Measurements from ENCODE around the gene ZNF213. TPM values are rescaled to one million over a fixed set of nuclear protein-coding genes. Genes with fewer than 3 reads are reported as not detected.

The ZNF213 gene
- total and polyA plus RNA-seq, 2 experiments from 2014 or later, result 3.4 to 4.0 TPM

GRCh38 chr16:3187798-3188674 is 53.2 kb downstream of the ZNF213 start, which contains the start of gene OR1F1:
Gene OR1F1, plus strand, starts transcription at chr16:3188204.
- peak within 1 kb of the TSS; percentile 91 for H2AFZ ChIP-seq
- H3K9me2 ChIP-seq (replicated peaks; ENCODE audit: insufficient read depth), result no peaks in the 10 kb centered on the region
- TF ChIP-seq EZH2phosphoT487 (IDR thresholded peaks at IDR 0.05; ENCODE audit: low read depth, severe bottlenecking, unreplicated experiment), result no peak
- TF ChIP-seq CTCF (IDR thresholded peaks at IDR 0.05; ENCODE audit: poor library complexity), result no peak
- TF ChIP-seq EZH2 (IDR thresholded peaks at IDR 0.05; ENCODE audit: borderline replicate concordance), result no peak
- H3K27ac ChIP-seq, result no peak within 1 kb of the TSS
- no peak for DNase-seq (ENCODE audit: low spot score)
- peaks cover 86% of the 10 kb centered on the region for H3K27me3 ChIP-seq
- H3K9me3 ChIP-seq (ENCODE audit: low read depth), result no peaks in the 10 kb centered on the region
- no peaks in the 10 kb centered on the region for H4K20me1 ChIP-seq (ENCODE audit: insufficient read depth, poor library complexity, severe bottlenecking)
- no peaks in the 10 kb centered on the region for H3K79me2 ChIP-seq
- peaks cover 20% of the 10 kb centered on the region for H3K4me1 ChIP-seq (ENCODE audit: insufficient read depth)
- H3K4me3 ChIP-seq, result peak within 1 kb of the TSS; percentile 73
- no peaks in the 10 kb centered on the region for H3K36me3 ChIP-seq (replicated peaks; ENCODE audit: insufficient read depth, low read depth)
- 1% methylated on average over 34 of the region's 51 CpGs for WGBS (ENCODE audit: low lambda C conversion rate, missing lambda C conversion rate)
- H3K4me2 ChIP-seq, result peak within 1 kb of the TSS; percentile 91

GRCh38 chr16:3188675-3188924 is 53.8 kb downstream of the ZNF213 start:
- H3K4me3 ChIP-seq, result peak overlapping the region; percentile 73

GRCh38 chr16:3188925-3189825 is 54.3 kb downstream of the ZNF213 start:
- no peaks in the 10 kb centered on the region for H3K36me3 ChIP-seq (replicated peaks; ENCODE audit: insufficient read depth, low read depth)
- H3K27me3 ChIP-seq, result peaks cover 75% of the 10 kb centered on the region
- H3K27ac ChIP-seq, result no peak overlapping the region
- peak overlapping the region; percentile 91 for H2AFZ ChIP-seq
- no peak for DNase-seq (ENCODE audit: low spot score)
- peak overlapping the region; percentile 73 for H3K4me3 ChIP-seq
- H3K9me3 ChIP-seq (ENCODE audit: low read depth), result no peaks in the 10 kb centered on the region
- TF ChIP-seq CTCF (IDR thresholded peaks at IDR 0.05; ENCODE audit: poor library complexity), result no peak
- no peak for TF ChIP-seq EZH2phosphoT487 (IDR thresholded peaks at IDR 0.05; ENCODE audit: low read depth, severe bottlenecking, unreplicated experiment)
- no peak for TF ChIP-seq EZH2 (IDR thresholded peaks at IDR 0.05; ENCODE audit: borderline replicate concordance)
- H3K9me2 ChIP-seq (replicated peaks; ENCODE audit: insufficient read depth), result no peaks in the 10 kb centered on the region
- H3K4me2 ChIP-seq, result peak overlapping the region; percentile 91
- peaks cover 12% of the 10 kb centered on the region for H3K4me1 ChIP-seq (ENCODE audit: insufficient read depth)
- 2% methylated on average over 60 of the region's 61 CpGs for WGBS (ENCODE audit: low lambda C conversion rate, missing lambda C conversion rate)
- H4K20me1 ChIP-seq (ENCODE audit: insufficient read depth, poor library complexity, severe bottlenecking), result no peaks in the 10 kb centered on the region
- no peaks in the 10 kb centered on the region for H3K79me2 ChIP-seq

More at GRCh38 chr16:3188675-3188924, 53.8 kb downstream of the ZNF213 start:
- DNase-seq (ENCODE audit: low spot score), result no peak
- H3K4me1 ChIP-seq (ENCODE audit: insufficient read depth), result peaks cover 14% of the 10 kb centered on the region
- H3K9me3 ChIP-seq (ENCODE audit: low read depth), result no peaks in the 10 kb centered on the region
- H3K27me3 ChIP-seq, result peaks cover 80% of the 10 kb centered on the region
- no peaks in the 10 kb centered on the region for H3K9me2 ChIP-seq (replicated peaks; ENCODE audit: insufficient read depth)
- H4K20me1 ChIP-seq (ENCODE audit: insufficient read depth, poor library complexity, severe bottlenecking), result no peaks in the 10 kb centered on the region
- H3K36me3 ChIP-seq (replicated peaks; ENCODE audit: insufficient read depth, low read depth), result no peaks in the 10 kb centered on the region
- TF ChIP-seq EZH2 (IDR thresholded peaks at IDR 0.05; ENCODE audit: borderline replicate concordance) (no peak), CTCF (IDR thresholded peaks at IDR 0.05; ENCODE audit: poor library complexity) (no peak), EZH2phosphoT487 (IDR thresholded peaks at IDR 0.05; ENCODE audit: low read depth, severe bottlenecking, unreplicated experiment) (no peak)
- H3K4me2 ChIP-seq, result peak overlapping the region; percentile 91
- no peaks in the 10 kb centered on the region for H3K79me2 ChIP-seq
- 2% methylated on average over 12 of the region's 13 CpGs for WGBS (ENCODE audit: low lambda C conversion rate, missing lambda C conversion rate)
- peak overlapping the region; percentile 91 for H2AFZ ChIP-seq
- H3K27ac ChIP-seq, result no peak overlapping the region
